HCT116 (cell line): ENCODE data around the gene SH2D6. TPM values are rescaled to one million over a fixed set of nuclear protein-coding genes. Genes with fewer than 3 reads are reported as not detected.

Experiments used
- ATAC-seq: fragments of 200-7000 bp; cut with Tn5 transposase; 2 replicates; pipeline ENCODE4 v1.9.1; 2020; ENCODE audit warnings: mild to moderate bottlenecking, moderate library complexity
- BruUV-seq: library from RNA; stranded (reverse); fragments of 400-500 nt; replicated peaks from 2 replicates; lab custom pipeline; 2021; lab: Mats Ljungman, UMichigan
- CTCF ChIA-PET: fragments of 300-600 bp; sonication (Branson Sonifier 250); formaldehyde crosslinking; loops from one replicate; lab custom pipeline; 2021; ENCODE audit warnings: antibody characterized with exemption; lab: Charles Lee
- POLR2A ChIA-PET: fragments of 300-600, 350-600 bp; sonication (Branson Sonifier 250); formaldehyde crosslinking; loops from one replicate; lab custom pipeline; 2021; ENCODE audit warnings: antibody characterized with exemption; lab: Charles Lee
- RAD21 ChIA-PET, 2 experiments: fragments of 300-600 bp; sonication (Branson Sonifier 250); formaldehyde crosslinking; loops; one replicate each; lab custom pipeline; 2023; ENCODE audit warnings: low total read pairs in 2 of 2; ENCODE audit not compliant: uncharacterized antibody in 2 of 2, unreplicated experiment in 2 of 2, low non-redundant PET in 1 of 2; lab: Charles Lee
- DNase-seq: peaks from one replicate; pipeline ENCODE4 v3.0.0-alpha.2; 2010; ENCODE audit warnings: low read depth, low spot score
- H2AFZ ChIP-seq: fragments of 200-600 bp; shearing (Covaris generic), sonication (generic); 2 replicates; pipeline ENCODE4 v1.6.1; 2017; ENCODE audit warnings: low read depth, mixed run types, mixed read lengths, antibody characterized with exemption, low read length; ENCODE audit not compliant: poor library complexity, severe bottlenecking
- H3K27ac ChIP-seq: 2 replicates; pipeline ENCODE4 v1.5.1; 2012; ENCODE audit warnings: low read depth, low read length
- H3K27me3 ChIP-seq: fragments of 200-600 bp; sonication (generic); 2 replicates; pipeline ENCODE4 v1.6.1; 2016; ENCODE audit warnings: mixed run types, low read length, mixed read lengths; ENCODE audit not compliant: insufficient read depth
- H3K36me3 ChIP-seq, 2 experiments: fragments of 200-500 bp in 1 of 2; fragments of 200-600 bp in 1 of 2; sonication (Bioruptor generic) in 1 of 2; sonication (generic) in 1 of 2; 2 replicates each; pipeline versions ENCODE4 v1.5.1 to v1.6.1; 2014 to 2016; ENCODE audit warnings: low read length in 2 of 2, inconsistent platforms in 1 of 2, mixed read lengths in 1 of 2, mixed run types in 1 of 2; ENCODE audit not compliant: insufficient read depth in 2 of 2, control insufficient read depth in 1 of 2
- H3K4me1 ChIP-seq, 2 experiments: fragments of 200-600 bp in 1 of 2; sonication (generic) in 1 of 2; 2 replicates each; pipeline versions ENCODE4 v1.5.1 to v1.6.1; 2012 to 2017; ENCODE audit warnings: low read length in 2 of 2, inconsistent platforms in 1 of 2, mild to moderate bottlenecking in 1 of 2, mixed read lengths in 1 of 2, mixed run types in 1 of 2, moderate library complexity in 1 of 2; ENCODE audit not compliant: insufficient read depth in 2 of 2, control insufficient read depth in 1 of 2
- H3K4me2 ChIP-seq: fragments of 200-600 bp; sonication (generic); 2 replicates; pipeline ENCODE4 v1.6.1; 2017; ENCODE audit warnings: mixed run types, low read length, mixed read lengths
- H3K4me3 ChIP-seq, 2 experiments: fragments of 200-600 bp in 1 of 2; sonication (generic) in 1 of 2; replicated peaks in 1 of 2; 2 replicates each; pipeline ENCODE4 v1.5.1; 2011 to 2016; ENCODE audit warnings: low read length in 2 of 2, control low read depth in 1 of 2, low read depth in 1 of 2, mild to moderate bottlenecking in 1 of 2, mixed read lengths in 1 of 2, mixed run types in 1 of 2
- H3K79me2 ChIP-seq: fragments of 200-600 bp; sonication (generic); 2 replicates; pipeline ENCODE4 v1.6.1; 2017; ENCODE audit warnings: mild to moderate bottlenecking, mixed run types, low read length, moderate library complexity, mixed read lengths; ENCODE audit not compliant: insufficient read depth
- H3K9ac ChIP-seq: fragments of 200-600 bp; sonication (generic); 2 replicates; pipeline ENCODE4 v1.6.1; 2016; ENCODE audit warnings: low read length, mixed read lengths
- H3K9me2 ChIP-seq: fragments of 200-600 bp; sonication (generic), shearing (Covaris generic); 2 replicates; pipeline ENCODE4 v1.6.1; 2017; ENCODE audit warnings: mixed run types, mild to moderate bottlenecking, moderate library complexity; ENCODE audit not compliant: insufficient read depth
- H3K9me3 ChIP-seq, 2 experiments: fragments of 200-500 bp in 1 of 2; fragments of 200-600 bp in 1 of 2; sonication (Bioruptor generic) in 1 of 2; sonication (generic) in 1 of 2; 2 replicates each; pipeline ENCODE4 v1.6.1; 2014 to 2017; ENCODE audit warnings: low read length in 2 of 2, mixed read lengths in 2 of 2, inconsistent platforms in 1 of 2, low read depth in 1 of 2, mild to moderate bottlenecking in 1 of 2, mixed run types in 1 of 2, moderate library complexity in 1 of 2; ENCODE audit not compliant: control insufficient read depth in 1 of 2, insufficient read depth in 1 of 2
- H4K20me1 ChIP-seq: fragments of 200-600 bp; sonication (generic), shearing (Covaris generic); 2 replicates; pipeline ENCODE4 v1.6.1; 2017; ENCODE audit warnings: mixed run types, mild to moderate bottlenecking, moderate library complexity; ENCODE audit not compliant: insufficient read depth
- CBX3 ChIP-seq: IDR thresholded peaks from 2 replicates; pipeline ENCODE4 v1.6.1; 2012; ENCODE audit warnings: low read depth
- RAD21 ChIP-seq: IDR thresholded peaks from 2 replicates; pipeline ENCODE4 v1.6.1; 2012; ENCODE audit warnings: low read depth, mild to moderate bottlenecking
- SP1 ChIP-seq: IDR thresholded peaks from 2 replicates; pipeline ENCODE4 v1.6.1; 2012; ENCODE audit warnings: low read depth
- TCF7L2 ChIP-seq: IDR thresholded peaks from 2 replicates; pipeline ENCODE4 v1.7.0; 2011; ENCODE audit warnings: borderline replicate concordance, inconsistent platforms; ENCODE audit not compliant: insufficient read depth, insufficient read length; ENCODE audit errors: extremely low read depth
- intact Hi-C: fragments of 100-400 bp; cut with micrococcal nuclease; formaldehyde crosslinking; loops from 2 replicates; pipeline ENCODE4 v1.10.0; 2022
- total RNA-seq: library from RNA; stranded (reverse); gene quantifications from one replicate; pipeline ENCODE4 v1.2.1, GENCODE V29; 2021; ENCODE audit not compliant: unreplicated experiment
- TF ChIP-seq, protein P1 (sequence below), 3 experiments: fragments of 200-600 bp in 1 of 3; sonication (generic) in 1 of 3; IDR thresholded peaks in 2 of 3; conservative IDR thresholded peaks in 1 of 3; 2 replicates each; pipeline ENCODE4 v1.5.1; 2012 to 2017; ENCODE audit warnings: low read depth in 2 of 3, low read length in 2 of 3, antibody characterized with exemption in 1 of 3, borderline replicate concordance in 1 of 3, control low read depth in 1 of 3, mild to moderate bottlenecking in 1 of 3, mixed read lengths in 1 of 3, mixed run types in 1 of 3, moderate library complexity in 1 of 3; ENCODE audit not compliant: insufficient read depth in 1 of 3
- TF ChIP-seq, protein P2 (sequence below): IDR thresholded peaks from 2 replicates; pipeline ENCODE4 v1.6.1; 2011; ENCODE audit warnings: mild to moderate bottlenecking, low read length, moderate library complexity; ENCODE audit not compliant: insufficient replicate concordance; ENCODE audit errors: extremely low read depth

SH2D6 gene
- total RNA-seq, 1 experiment from 2014 or later, result 2.7 TPM

DNA sequence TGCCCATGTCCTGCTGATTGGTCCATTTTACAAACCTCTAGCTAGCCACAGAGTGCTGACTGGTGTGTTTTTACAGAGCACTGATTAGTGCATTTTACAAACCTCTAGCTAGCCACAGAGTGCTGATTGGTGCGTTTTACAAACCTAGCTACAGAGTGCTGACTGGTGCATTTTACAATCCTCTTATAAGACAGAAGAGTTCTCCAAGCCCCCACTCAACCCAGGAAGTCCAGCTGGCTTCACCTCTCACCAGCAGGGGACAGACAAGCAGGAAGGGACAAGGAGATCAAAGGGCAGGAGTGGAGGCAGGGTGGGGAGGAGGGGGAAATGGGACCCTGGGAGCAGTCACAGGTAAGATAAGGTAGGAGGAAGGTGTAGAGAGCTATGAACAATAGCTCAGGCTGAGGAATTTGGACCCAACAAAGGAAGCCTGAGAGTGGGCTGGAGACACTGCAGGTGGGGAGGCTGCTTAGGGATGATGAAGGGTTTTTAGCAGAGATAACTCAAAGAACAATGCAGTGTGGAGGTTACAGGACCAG is 37.1 kb downstream of the SH2D6 start:
- BruUV-seq, result no TSS peak
- intact Hi-C loops, result no loop called here
- no peak for DNase-seq
- RAD21 ChIA-PET, result interaction anchor here in 1 of 2 experiments (1.5 kb wide), 1 partner anchor 13 kb away, joined by 3 read pairs; no protein-coding TSS in a partner anchor
- Histone ChIP-seq H4K20me1 (no peaks in the 10 kb centered on the region), H3K9me3 (no peaks in the 10 kb centered on the region), H3K36me3 (no peaks in the 10 kb centered on the region), H3K79me2 (no peaks in the 10 kb centered on the region)
- TF ChIP-seq RAD21, result no peak
- TF ChIP-seq, protein P1, sequence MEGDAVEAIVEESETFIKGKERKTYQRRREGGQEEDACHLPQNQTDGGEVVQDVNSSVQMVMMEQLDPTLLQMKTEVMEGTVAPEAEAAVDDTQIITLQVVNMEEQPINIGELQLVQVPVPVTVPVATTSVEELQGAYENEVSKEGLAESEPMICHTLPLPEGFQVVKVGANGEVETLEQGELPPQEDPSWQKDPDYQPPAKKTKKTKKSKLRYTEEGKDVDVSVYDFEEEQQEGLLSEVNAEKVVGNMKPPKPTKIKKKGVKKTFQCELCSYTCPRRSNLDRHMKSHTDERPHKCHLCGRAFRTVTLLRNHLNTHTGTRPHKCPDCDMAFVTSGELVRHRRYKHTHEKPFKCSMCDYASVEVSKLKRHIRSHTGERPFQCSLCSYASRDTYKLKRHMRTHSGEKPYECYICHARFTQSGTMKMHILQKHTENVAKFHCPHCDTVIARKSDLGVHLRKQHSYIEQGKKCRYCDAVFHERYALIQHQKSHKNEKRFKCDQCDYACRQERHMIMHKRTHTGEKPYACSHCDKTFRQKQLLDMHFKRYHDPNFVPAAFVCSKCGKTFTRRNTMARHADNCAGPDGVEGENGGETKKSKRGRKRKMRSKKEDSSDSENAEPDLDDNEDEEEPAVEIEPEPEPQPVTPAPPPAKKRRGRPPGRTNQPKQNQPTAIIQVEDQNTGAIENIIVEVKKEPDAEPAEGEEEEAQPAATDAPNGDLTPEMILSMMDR (IDR thresholded peaks at IDR 0.05 in 2 of 3, conservative IDR thresholded peaks at IDR 0.05 in 1 of 3; ENCODE audit: borderline replicate concordance in 1 of 3, insufficient read depth in 1 of 3, low read depth in 2 of 3, low read length in 2 of 3), result peak in 1 of 3 experiments; percentile 22; a peak in 1 of 6 replicates
- peak; percentile 46; the same call in 1 of the 2 replicates for TF ChIP-seq SP1
- TF ChIP-seq, protein P2, sequence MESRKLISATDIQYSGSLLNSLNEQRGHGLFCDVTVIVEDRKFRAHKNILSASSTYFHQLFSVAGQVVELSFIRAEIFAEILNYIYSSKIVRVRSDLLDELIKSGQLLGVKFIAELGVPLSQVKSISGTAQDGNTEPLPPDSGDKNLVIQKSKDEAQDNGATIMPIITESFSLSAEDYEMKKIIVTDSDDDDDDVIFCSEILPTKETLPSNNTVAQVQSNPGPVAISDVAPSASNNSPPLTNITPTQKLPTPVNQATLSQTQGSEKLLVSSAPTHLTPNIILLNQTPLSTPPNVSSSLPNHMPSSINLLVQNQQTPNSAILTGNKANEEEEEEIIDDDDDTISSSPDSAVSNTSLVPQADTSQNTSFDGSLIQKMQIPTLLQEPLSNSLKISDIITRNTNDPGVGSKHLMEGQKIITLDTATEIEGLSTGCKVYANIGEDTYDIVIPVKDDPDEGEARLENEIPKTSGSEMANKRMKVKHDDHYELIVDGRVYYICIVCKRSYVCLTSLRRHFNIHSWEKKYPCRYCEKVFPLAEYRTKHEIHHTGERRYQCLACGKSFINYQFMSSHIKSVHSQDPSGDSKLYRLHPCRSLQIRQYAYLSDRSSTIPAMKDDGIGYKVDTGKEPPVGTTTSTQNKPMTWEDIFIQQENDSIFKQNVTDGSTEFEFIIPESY, result no peak
- peak; percentile 15; the same call in 1 of the 2 replicates for TF ChIP-seq CBX3
- peak; percentile 87 for TF ChIP-seq TCF7L2
- TF ChIP-seq, all 23 proteins: peak for 4
- Histone ChIP-seq H3K9me2 (no peaks in the 10 kb centered on the region), H3K9ac (no peak overlapping the region), H3K27me3 (no peaks in the 10 kb centered on the region), H3K4me1 (peaks cover 52 to 60% of the 10 kb centered on the region in 2 experiments), H3K27ac (peak overlapping the region; percentile 32; the same call in 1 of the 2 replicates), H3K4me3 (no peak overlapping the region), H3K4me2 (peak overlapping the region; percentile 25), H2AFZ (peak overlapping the region; percentile 13)
- ATAC-seq, result peak; percentile 8; the same call in 1 of the 2 replicates
- ChIA-PET CTCF (no interaction called here), POLR2A (interaction anchor here (0.8 to 4.5 kb wide), 6 partner anchors 9 to 93 kb away, joined by 3 to 23 read pairs (median 10); partner anchors contain the start of gene MAT2A)
